GM21723 (cell line): ENCODE results near the gene SPACA9.

Source experiments
- ATAC-seq: cut with Tn5 transposase; IDR thresholded peaks from one replicate; pipeline ENCODE4 v1.9.1; 2021; ENCODE audit warnings: mild to moderate bottlenecking, moderate library complexity; ENCODE audit not compliant: unreplicated experiment

SPACA9 gene

GRCh38 chr9:132878695-132879456, at the start of gene SPACA9:
Gene SPACA9 (plus strand): TSS chr9:132878898. CDS start chr9:132883948, 5,050 bp downstream.
- no peak for ATAC-seq

DNA sequence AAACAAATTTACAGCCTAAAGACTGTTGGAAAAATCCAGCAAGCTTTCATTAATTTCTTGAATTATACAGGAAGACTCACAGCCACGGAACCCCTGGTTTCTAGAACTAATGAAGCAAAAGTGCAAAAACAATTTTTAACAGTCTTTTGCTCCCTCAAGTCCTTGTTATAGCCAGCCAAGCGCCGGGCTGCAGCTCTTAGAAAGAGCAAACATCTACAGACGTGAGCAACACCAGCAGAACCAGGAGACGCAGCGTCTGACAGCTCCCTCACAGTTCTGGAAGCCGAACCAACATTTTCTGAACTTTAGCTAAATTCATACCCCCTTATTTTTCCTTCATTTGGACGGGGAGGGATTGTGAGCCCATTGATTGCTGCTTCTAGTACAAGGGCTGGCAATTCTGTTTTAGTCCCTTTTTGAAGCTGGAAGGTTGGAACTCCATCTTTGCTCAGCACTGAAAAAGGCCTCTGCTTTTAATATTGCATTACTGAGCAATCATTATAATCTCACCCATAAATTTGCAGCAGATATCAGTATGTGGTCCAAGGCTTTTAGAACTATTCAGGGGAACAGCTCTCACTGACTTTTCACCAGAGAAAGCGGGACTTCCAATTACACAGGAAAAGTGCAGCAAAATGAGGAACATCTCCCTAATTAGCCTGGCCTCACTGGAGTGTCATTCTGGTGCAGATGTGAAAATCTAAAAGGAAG, 46.4 kb upstream of the SPACA9 start:
- no peak for ATAC-seq

GRCh38 chr9:132833550-132834121, 45.1 kb upstream of the SPACA9 start:
- ATAC-seq: no peak

DNA sequence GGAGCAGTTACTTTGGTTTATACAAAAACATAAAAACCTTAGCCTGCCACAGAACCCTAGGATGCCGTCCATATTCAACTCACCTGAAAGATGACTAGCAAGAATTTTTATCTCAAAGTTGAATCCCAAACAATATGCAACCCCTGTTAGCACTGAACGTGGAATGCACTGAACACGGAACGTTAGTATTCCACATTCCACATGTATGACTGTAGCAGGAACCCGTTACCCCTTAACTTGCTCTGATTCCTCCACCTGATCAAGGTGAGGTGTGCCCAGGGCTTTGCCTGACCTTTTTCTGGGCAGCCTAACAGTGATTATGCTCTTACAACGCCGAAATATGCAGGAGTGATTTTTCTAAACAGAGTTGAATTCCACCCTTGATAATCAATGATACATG, 44.4 kb upstream of the SPACA9 start:
- no peak for ATAC-seq

DNA sequence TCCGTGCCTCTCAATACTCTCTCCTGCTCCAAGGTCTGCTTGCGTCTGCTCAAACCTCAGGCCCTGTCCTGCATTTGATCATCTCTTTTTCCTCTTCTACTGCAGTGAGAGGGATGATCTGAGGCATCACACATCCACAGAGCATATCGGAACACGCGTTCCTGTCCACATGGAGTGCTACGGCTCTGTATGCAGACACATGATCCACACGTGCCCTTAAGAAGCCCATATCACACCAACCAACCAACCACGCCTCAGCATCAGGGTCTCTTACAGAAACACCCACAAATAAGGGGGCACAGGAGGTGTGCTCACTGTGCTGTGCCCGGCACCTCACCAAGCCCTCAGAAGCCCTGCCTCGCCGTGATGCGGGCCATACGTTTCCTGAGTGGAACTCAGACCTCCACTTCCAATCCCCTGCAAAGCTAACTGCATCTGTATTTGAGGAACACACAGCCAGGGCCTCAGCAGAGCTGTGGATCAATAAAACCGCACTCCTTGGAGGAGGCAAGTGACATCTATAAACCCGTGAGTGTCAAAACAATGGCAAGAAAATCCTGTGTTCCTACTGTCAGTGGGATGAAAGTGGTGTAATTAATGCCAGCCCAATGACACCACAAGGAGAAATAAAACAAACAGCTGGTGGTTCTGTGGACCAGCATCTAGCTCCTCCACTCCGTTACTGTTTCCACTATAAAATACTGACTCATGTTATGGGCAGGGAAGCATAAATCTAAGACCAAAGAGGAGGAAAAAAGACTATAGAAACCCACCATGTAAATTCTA, 41.0 kb upstream of the SPACA9 start:
- no peak for ATAC-seq

DNA sequence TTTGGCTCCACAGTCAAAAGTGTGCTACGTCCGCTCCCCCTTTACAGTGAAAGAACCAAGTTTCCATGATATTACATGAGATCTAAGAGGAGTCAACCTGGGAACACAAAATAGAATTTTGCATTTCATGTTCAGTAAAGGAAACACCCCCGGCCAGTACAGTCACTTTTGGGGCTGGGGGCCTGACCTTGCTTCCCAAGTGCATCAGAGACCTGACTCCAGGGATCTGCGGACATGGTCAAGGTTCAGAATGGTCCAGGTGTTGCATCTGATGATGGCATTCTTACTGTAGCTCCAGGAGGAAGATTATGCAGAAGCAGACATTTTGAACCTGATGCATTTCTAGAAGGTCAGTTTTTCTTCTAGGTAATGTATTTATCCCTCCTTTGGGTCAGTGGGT, 40.4 kb upstream of the SPACA9 start:
- no peak for ATAC-seq

- no peak for ATAC-seq
These were observed 37.7 kb upstream of the SPACA9 start for GRCh38 chr9:132840980-132841379.

DNA sequence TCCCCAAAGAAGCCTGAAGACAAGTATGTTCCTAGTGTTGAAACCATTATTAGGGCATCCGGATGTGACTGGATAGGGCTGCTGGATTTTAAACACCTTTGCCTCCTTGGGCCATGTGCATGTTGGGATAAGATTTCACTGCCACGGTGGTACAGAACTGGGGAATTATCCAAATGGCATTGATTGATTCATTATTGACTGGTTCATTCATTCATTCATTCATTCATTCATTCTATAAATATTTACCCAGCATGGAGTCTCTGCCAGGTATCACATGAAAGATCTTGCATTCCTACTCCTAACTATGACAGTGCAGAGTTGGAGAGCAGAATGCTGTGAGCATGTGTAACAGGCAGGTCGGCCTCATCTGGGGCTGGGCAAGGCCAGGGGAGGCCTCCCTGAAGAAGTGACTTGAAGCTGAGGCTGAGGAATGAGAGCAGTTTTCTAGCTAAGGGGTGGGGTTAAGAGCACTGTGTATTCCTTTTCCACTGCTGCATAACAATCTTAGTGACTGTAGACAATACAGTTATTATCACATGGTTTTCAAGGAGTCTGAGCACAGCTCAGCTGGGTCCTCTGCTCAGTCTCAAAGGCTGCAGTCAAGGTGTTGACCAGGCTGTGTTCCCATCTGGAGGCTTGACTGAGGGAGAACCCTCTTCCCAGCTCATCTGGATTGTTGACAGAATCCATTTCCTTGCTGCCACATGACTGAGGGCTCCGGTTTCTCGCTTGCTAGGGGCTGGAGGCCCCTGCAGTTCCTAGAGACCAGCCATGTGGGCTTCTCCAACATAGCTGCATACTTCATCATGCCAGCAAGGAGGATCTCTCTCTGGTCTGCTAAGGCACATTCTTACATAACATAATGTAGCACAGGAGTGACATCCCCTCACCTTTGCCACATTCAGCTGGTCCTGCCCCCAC, 36.3 kb upstream of the SPACA9 start:
- ATAC-seq: no peak

- ATAC-seq: no peak
These were observed 32.4 kb upstream of the SPACA9 start for GRCh38 chr9:132846109-132846917.

- no peak for ATAC-seq
These were observed 31.7 kb upstream of the SPACA9 start for GRCh38 chr9:132846918-132847515.

DNA sequence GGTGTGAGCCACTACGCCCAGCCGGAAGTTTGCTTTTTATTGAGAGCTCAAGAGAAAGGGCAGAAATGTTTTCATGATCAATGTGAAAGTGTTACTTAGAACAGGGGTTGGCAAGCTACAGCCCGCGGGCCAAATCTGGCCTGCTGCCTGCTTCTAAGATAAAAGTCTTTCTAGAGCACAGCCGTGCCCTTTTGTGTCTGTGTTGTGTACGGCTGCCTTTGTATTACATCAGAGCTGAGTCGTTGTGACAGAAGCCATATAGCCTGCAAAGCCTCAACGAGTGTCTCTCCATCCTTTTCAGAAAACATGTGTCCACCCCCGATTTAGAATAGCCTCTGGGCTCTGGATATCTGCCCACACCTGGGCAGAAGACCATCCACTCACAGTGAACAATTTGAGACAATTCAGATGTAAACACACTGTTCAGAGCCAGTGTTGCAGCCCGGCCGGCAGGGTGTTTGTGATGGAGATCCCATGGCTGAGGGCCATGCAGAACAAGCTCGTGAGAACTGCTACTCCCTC, 29.5 kb upstream of the SPACA9 start:
- no peak for ATAC-seq

DNA sequence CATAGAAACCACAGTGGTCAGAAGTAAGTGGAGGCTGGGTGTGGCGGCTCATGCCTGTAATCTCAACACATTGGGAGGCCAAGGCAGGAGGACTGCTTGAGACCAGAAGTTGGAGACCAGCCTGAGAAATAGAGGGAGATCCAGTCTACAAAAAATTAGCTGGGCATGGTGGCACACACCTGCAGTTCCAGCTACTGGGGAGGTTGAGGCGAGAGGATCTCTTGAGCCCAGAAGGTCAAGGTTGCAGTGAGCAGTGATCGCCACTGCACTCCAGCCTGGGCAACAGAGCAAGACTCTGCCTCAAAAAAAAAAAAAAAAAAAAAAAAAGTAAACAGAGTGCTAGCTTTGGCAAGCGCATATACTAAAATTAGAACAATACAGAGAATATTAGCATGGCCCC, 25.2 kb upstream of the SPACA9 start:
- no peak for ATAC-seq

DNA sequence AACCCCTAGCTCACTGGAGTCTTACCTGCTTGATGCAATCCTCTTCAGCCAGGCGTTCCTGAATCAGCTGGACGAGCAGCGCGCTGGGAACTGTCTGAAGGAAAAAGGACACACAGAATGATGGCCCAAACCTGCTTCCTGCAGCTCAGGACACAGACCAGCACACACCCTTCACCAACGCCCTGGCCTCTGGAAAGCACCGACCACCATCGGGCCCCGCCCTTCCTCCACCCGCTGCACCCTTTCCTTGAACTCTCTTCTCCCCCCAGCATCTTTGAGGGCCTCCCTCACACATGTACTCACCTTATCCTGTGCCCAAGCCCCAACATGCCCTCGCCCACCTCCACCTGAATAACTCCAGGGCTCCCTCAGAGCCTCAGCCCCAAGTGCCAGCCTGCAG, 23.9 kb upstream of the SPACA9 start:
- no peak for ATAC-seq

- ATAC-seq: no peak
These were observed 22.8 kb upstream of the SPACA9 start for GRCh38 chr9:132855904-132856303.

- ATAC-seq: no peak
These were observed 21.7 kb upstream of the SPACA9 start for GRCh38 chr9:132857031-132857430.

DNA sequence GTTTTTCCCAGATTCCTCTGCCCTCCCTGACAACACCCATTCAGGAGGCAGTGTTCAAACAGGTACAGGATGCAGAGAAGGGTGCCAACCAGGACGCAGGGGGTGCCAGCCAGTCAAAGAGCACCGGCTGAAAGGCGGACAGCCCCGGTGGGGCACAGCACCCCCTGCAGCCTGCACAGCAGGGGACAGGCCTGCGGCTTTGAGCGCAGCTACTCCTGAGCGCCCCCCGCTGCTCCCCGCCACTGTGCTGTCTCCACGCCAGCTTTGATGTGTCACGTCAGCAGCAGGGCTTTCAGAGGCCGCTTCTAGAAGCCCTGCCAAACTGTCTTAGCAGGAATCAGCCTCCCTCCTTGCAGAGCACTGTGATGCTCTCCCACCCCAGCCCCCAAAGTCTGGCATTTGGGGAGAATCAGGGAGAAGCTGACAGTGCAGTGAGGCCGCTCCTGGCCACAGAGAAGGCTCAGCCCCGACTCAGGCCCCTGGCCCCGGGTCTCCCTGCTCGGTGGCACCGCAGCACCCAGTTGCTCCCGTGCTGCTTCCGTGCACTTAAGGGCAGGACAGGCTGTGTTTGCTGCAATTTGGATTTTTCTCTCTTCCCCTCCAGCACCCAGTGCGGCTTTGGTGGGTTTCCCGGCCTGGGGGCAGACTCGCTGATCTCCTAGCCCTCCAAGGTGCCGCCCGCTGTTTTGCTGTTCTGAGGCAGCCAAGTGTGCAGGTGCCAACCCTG, 20.9 kb upstream of the SPACA9 start:
- no peak for ATAC-seq

GRCh38 chr9:132858751-132859150, 19.9 kb upstream of the SPACA9 start:
- ATAC-seq: no peak

DNA sequence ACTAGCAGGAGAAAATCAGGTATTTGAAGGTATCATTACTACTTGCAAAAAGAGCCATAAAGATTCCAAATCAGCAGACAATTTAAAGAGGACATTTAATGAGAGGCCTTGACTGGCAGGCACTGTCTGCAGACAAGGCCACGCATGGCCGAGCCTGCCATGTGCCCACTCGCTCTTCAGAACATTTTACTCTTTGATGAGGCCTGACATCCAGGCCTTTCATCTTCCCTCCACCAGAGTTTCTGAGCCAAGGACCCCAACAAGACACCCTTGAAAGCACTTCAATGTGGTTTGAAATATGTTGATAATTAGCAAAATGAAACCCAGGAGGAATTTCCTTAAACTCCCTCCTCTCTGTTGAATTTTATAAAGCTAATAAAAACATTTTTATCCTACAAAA, 17.0 kb upstream of the SPACA9 start:
- no peak for ATAC-seq
